UCSD-AML1 (cell line): ENCODE results near the gene PTGR3.

Source experiments
- DNase-seq: peaks from one replicate; lab custom pipeline; 2025; ENCODE audit not compliant: unreplicated experiment; lab: John Stamatoyannopoulos, UW

PTGR3 gene

GRCh38 chr18:75238100-75238499 is 29.2 kb upstream of the PTGR3 start:
- no peak for DNase-seq

GRCh38 chr18:75235896-75236295 is 27.0 kb upstream of the PTGR3 start:
- no peak for DNase-seq

GRCh38 chr18:75234901-75235300 is 26.0 kb upstream of the PTGR3 start:
- no peak for DNase-seq

GRCh38 chr18:75231053-75231406 is 22.1 kb upstream of the PTGR3 start:
- DNase-seq = no peak

- DNase-seq = no peak
Measured at GRCh38 chr18:75230163-75231052, 21.5 kb upstream of the PTGR3 start.

GRCh38 chr18:75229437-75229836 is 20.5 kb upstream of the PTGR3 start:
- no peak for DNase-seq

- no peak for DNase-seq
Measured at GRCh38 chr18:75228967-75229366, 20.0 kb upstream of the PTGR3 start.

- DNase-seq = no peak
Measured at GRCh38 chr18:75227535-75228296, 18.8 kb upstream of the PTGR3 start.

- DNase-seq = no peak
Measured at GRCh38 chr18:75226956-75227316, 18.0 kb upstream of the PTGR3 start.

GRCh38 chr18:75226286-75226955 is 17.5 kb upstream of the PTGR3 start:
- no peak for DNase-seq

GRCh38 chr18:75223687-75224347 is 14.9 kb upstream of the PTGR3 start:
- DNase-seq = no peak

- no peak for DNase-seq
Measured at GRCh38 chr18:75222407-75222806, 13.5 kb upstream of the PTGR3 start.

- DNase-seq = no peak
Measured at GRCh38 chr18:75221897-75222296, 13.0 kb upstream of the PTGR3 start.

- no peak for DNase-seq
Measured at GRCh38 chr18:75221397-75221796, 12.5 kb upstream of the PTGR3 start.

GRCh38 chr18:75220551-75221355 is 11.8 kb upstream of the PTGR3 start:
- DNase-seq = no peak

GRCh38 chr18:75219745-75220375 is 10.9 kb upstream of the PTGR3 start:
- DNase-seq = no peak

- DNase-seq = no peak
Measured at GRCh38 chr18:75218065-75218923, 9.4 kb upstream of the PTGR3 start.

- no peak for DNase-seq
Measured at GRCh38 chr18:75216911-75217689, 8.2 kb upstream of the PTGR3 start.
